Measurements from ENCODE around the gene EPC2. TPM values are rescaled to one million over a fixed set of nuclear protein-coding genes. Genes with fewer than 3 reads are reported as not detected.
"Not testable (repeated sequence)": the region's sequence is repeated elsewhere in the genome, so short reads cannot be mapped to it uniquely, and the experiment has no call there.

Gene EPC2
- total and polyA plus RNA-seq, 2 experiments from 2014 or later: 6.3 to 27.0 TPM

- TF ChIP-seq REST (IDR thresholded peaks at IDR 0.05; ENCODE audit: unreplicated experiment) (no peak), ETS1 (IDR thresholded peaks at IDR 0.05) (no peak), POLR2AphosphoS5 (IDR thresholded peaks at IDR 0.05; ENCODE audit: low read depth) (no peak)
These were observed 144.5 kb downstream of the EPC2 start (continued) for GRCh38 chr2:148789059-148789458.

GRCh38 chr2:148790172-148790571 lies 145.6 kb downstream of the EPC2 start:
- not testable (repeated sequence) for H3K9me3 Mint-ChIP-seq; H3K4me3 ChIP-seq; H3K4me1 ChIP-seq (ENCODE audit: insufficient read depth); H3K27ac Mint-ChIP-seq; H3K27ac ChIP-seq (ENCODE audit: low read depth); H3K9me2 ChIP-seq (ENCODE audit: insufficient read depth); H4K20me1 ChIP-seq (replicated peaks; ENCODE audit: insufficient read depth); H3K4me3 Mint-ChIP-seq; H3K27me3 Mint-ChIP-seq (ENCODE audit: insufficient read depth, low read depth, poor library complexity); ATAC-seq; H3K36me3 Mint-ChIP-seq (ENCODE audit: low read depth); H3K36me3 ChIP-seq (ENCODE audit: insufficient read depth); H3K27me3 ChIP-seq (ENCODE audit: insufficient read depth); DNase-seq (ENCODE audit: low spot score); H3K79me2 ChIP-seq (replicated peaks; ENCODE audit: insufficient read depth); H3K4me2 ChIP-seq; H3F3A ChIP-seq (replicated peaks; ENCODE audit: low read depth); H2AFZ ChIP-seq
- H3K4me1 Mint-ChIP-seq: peaks cover 13% of the 10 kb centered on the region

- H3F3A ChIP-seq (replicated peaks; ENCODE audit: low read depth): no peaks in the 10 kb centered on the region
- DNase-seq (ENCODE audit: low spot score) (no peak), ATAC-seq (no peak)
- Mint-ChIP-seq H3K9me3 (no peaks in the 10 kb centered on the region), H3K36me3 (ENCODE audit: low read depth) (no peaks in the 10 kb centered on the region; the same call in 2 of the 3 replicates), H3K4me1 (peaks cover 13% of the 10 kb centered on the region), H3K27ac (no peak overlapping the region), H3K27me3 (ENCODE audit: insufficient read depth, low read depth, poor library complexity) (no peaks in the 10 kb centered on the region), H3K4me3 (no peak overlapping the region)
- no peaks in the 10 kb centered on the region for H3K79me2 ChIP-seq (replicated peaks; ENCODE audit: insufficient read depth)
- H3K4me3 ChIP-seq: no peak overlapping the region
- H3K4me2 ChIP-seq: no peak overlapping the region
- no peaks in the 10 kb centered on the region for H3K4me1 ChIP-seq (ENCODE audit: insufficient read depth)
- no peaks in the 10 kb centered on the region for H4K20me1 ChIP-seq (replicated peaks; ENCODE audit: insufficient read depth)
- H3K9me2 ChIP-seq (ENCODE audit: insufficient read depth): 0 out of 2 replicates have a peak, but pooled peaks cover 5% of the 10 kb centered on the region
- no peaks in the 10 kb centered on the region for H3K36me3 ChIP-seq (ENCODE audit: insufficient read depth)
- no peaks in the 10 kb centered on the region for H3K27me3 ChIP-seq (ENCODE audit: insufficient read depth)
- no peak overlapping the region for H2AFZ ChIP-seq
- no peak overlapping the region for H3K27ac ChIP-seq (ENCODE audit: low read depth)
- TF ChIP-seq EZH2phosphoT487 (IDR thresholded peaks at IDR 0.05; ENCODE audit: unreplicated experiment) (no peak), ETS1 (IDR thresholded peaks at IDR 0.05) (no peak), ZNF462 (CRISPR knock-in tag; IDR thresholded peaks at IDR 0.05) (no peak), ZNF114 (CRISPR knock-in tag; IDR thresholded peaks at IDR 0.05) (no peak), NANOG (IDR thresholded peaks at IDR 0.05; ENCODE audit: borderline replicate concordance) (no peak), CREB1 (CRISPR knock-in tag; IDR thresholded peaks at IDR 0.05; ENCODE audit: low read depth) (no peak), POLR2AphosphoS5 (IDR thresholded peaks at IDR 0.05; ENCODE audit: low read depth) (no peak), STAT1 (IDR thresholded peaks at IDR 0.05; ENCODE audit: unreplicated experiment) (no peak)
These were observed 150.0 kb downstream of the EPC2 start for GRCh38 chr2:148794558-148794957.

All from GM23338 (cell line).